WTC11 (cell line): ENCODE data around the gene SOWAHA. TPM values are rescaled to one million over a fixed set of nuclear protein-coding genes. Genes with fewer than 3 reads are reported as not detected.
A peak's percentile ranks its signal among the peaks of the same experiment; 100 is the strongest.

Experiments
- ATAC-seq: fragments of 200-7000 bp; cut with Tn5 transposase; 2 replicates; pipeline ENCODE4 v1.10.0; 2021; ENCODE audit warnings: mild to moderate bottlenecking, moderate library complexity
- CTCF ChIA-PET: fragments of 300-600 bp; sonication (Branson Sonifier 250); formaldehyde crosslinking; loops from one replicate; lab custom pipeline; 2021; ENCODE audit warnings: antibody characterized with exemption; lab: Charles Lee
- POLR2A ChIA-PET: fragments of 350-600 bp; sonication (Branson Sonifier 250); formaldehyde crosslinking; loops from one replicate; lab custom pipeline; 2021; ENCODE audit warnings: antibody characterized with exemption; lab: Charles Lee
- DNase-seq: peaks from one replicate; pipeline ENCODE4 v3.0.0; 2021; ENCODE audit warnings: low spot score
- H3K27ac Mint-ChIP-seq: 2 replicates; pipeline ENCODE4 v1.8.0; 2021; ENCODE audit warnings: mixed read lengths
- H3K27me3 Mint-ChIP-seq: 2 replicates; pipeline ENCODE4 v1.8.0; 2021; ENCODE audit warnings: low read depth, mild to moderate bottlenecking, moderate library complexity, mixed read lengths
- H3K36me3 Mint-ChIP-seq: 2 replicates; pipeline ENCODE4 v1.8.0; 2021; ENCODE audit warnings: mixed read lengths
- H3K4me1 Mint-ChIP-seq: 2 replicates; pipeline ENCODE4 v1.8.0; 2022; ENCODE audit warnings: mixed read lengths
- H3K4me3 Mint-ChIP-seq: 2 replicates; pipeline ENCODE4 v1.8.0; 2021; ENCODE audit warnings: mild to moderate bottlenecking, moderate library complexity, mixed read lengths
- H3K9me3 Mint-ChIP-seq: 2 replicates; pipeline ENCODE4 v1.8.0; 2021; ENCODE audit warnings: mixed read lengths
- AFF4 ChIP-seq: sonication (generic); formaldehyde crosslinking; IDR thresholded peaks from 2 replicates; pipeline ENCODE4 v1.8.1; 2023; ENCODE audit warnings: mild to moderate bottlenecking, missing genetic modification reagents, borderline replicate concordance
- E2F4 ChIP-seq: sonication (generic); formaldehyde crosslinking; IDR thresholded peaks from 2 replicates; pipeline ENCODE4 v1.8.1; 2022; ENCODE audit warnings: low read depth, mild to moderate bottlenecking, moderate library complexity, missing genetic modification reagents, borderline replicate concordance
- FOXK1 ChIP-seq: sonication (generic); formaldehyde crosslinking; IDR thresholded peaks from 2 replicates; pipeline ENCODE4 v1.8.0; 2022; ENCODE audit warnings: mild to moderate bottlenecking, moderate library complexity, missing genetic modification reagents
- FOXP4 ChIP-seq: sonication (generic); formaldehyde crosslinking; IDR thresholded peaks from 2 replicates; pipeline ENCODE4 v1.8.0; 2022; ENCODE audit warnings: mild to moderate bottlenecking, missing genetic modification reagents
- GTF2I ChIP-seq: fragments of 250-450 bp; sonication (Bioruptor Pico); conservative IDR thresholded peaks from 2 replicates; pipeline ENCODE4 v1.4.0; 2021; ENCODE audit warnings: mild to moderate bottlenecking
- IRF2 ChIP-seq: sonication (generic); formaldehyde crosslinking; IDR thresholded peaks from 2 replicates; pipeline ENCODE4 v1.8.0; 2022; ENCODE audit warnings: low read depth, missing genetic modification reagents, borderline replicate concordance
- JAZF1 ChIP-seq: fragments of 250-450 bp; sonication (Bioruptor Pico); IDR thresholded peaks from 2 replicates; pipeline ENCODE4 v1.9.0; 2021; ENCODE audit warnings: moderate library complexity, mild to moderate bottlenecking, inconsistent platforms
- JUN ChIP-seq: sonication (generic); formaldehyde crosslinking; IDR thresholded peaks from 2 replicates; pipeline ENCODE4 v1.8.0; 2023; ENCODE audit warnings: mild to moderate bottlenecking, missing genetic modification reagents
- NR2C2 ChIP-seq: sonication (generic); formaldehyde crosslinking; IDR thresholded peaks from 2 replicates; pipeline ENCODE4 v1.8.0; 2022; ENCODE audit warnings: mild to moderate bottlenecking, missing genetic modification reagents
- RELA ChIP-seq: sonication (generic); formaldehyde crosslinking; IDR thresholded peaks from 2 replicates; pipeline ENCODE4 v1.8.1; 2022; ENCODE audit warnings: missing genetic modification reagents, mild to moderate bottlenecking, borderline replicate concordance
- SP1 ChIP-seq: sonication (generic); formaldehyde crosslinking; conservative IDR thresholded peaks from 2 replicates; pipeline ENCODE4 v1.8.1; 2022; ENCODE audit warnings: missing genetic modification reagents
- STAT6 ChIP-seq: sonication (generic); formaldehyde crosslinking; conservative IDR thresholded peaks from 2 replicates; pipeline ENCODE4 v1.8.1; 2023; ENCODE audit warnings: mild to moderate bottlenecking, low read depth, missing genetic modification reagents, moderate library complexity
- TCF7 ChIP-seq: sonication (generic); formaldehyde crosslinking; IDR thresholded peaks from 2 replicates; pipeline ENCODE4 v1.8.0; 2022; ENCODE audit warnings: mild to moderate bottlenecking, low read depth, missing genetic modification reagents, moderate library complexity
- TEAD4 ChIP-seq: sonication (generic); formaldehyde crosslinking; IDR thresholded peaks from 2 replicates; pipeline ENCODE4 v1.8.0; 2022; ENCODE audit warnings: mild to moderate bottlenecking, missing genetic modification reagents
- ZBTB21 ChIP-seq: sonication (generic); formaldehyde crosslinking; IDR thresholded peaks from 2 replicates; pipeline ENCODE4 v1.8.1; 2023; ENCODE audit warnings: mild to moderate bottlenecking, missing genetic modification reagents, borderline replicate concordance
- ZNF263 ChIP-seq: sonication (generic); formaldehyde crosslinking; IDR thresholded peaks from 2 replicates; pipeline ENCODE4 v1.8.1; 2022; ENCODE audit warnings: low read depth, mild to moderate bottlenecking, moderate library complexity, missing genetic modification reagents
- ZNF396 ChIP-seq: fragments of 250-450 bp; sonication (Bioruptor Pico); IDR thresholded peaks from 2 replicates; pipeline ENCODE4 v1.8.0; 2021; ENCODE audit warnings: mild to moderate bottlenecking, moderate library complexity, borderline replicate concordance
- total RNA-seq: library from RNA; stranded (reverse); gene quantifications from 3 replicates; pipeline ENCODE4 v1.2.3, GENCODE V29; 2021
- TF ChIP-seq, protein P1 (sequence below): sonication (generic); formaldehyde crosslinking; IDR thresholded peaks from 2 replicates; pipeline ENCODE4 v1.8.0; 2023; ENCODE audit warnings: missing genetic modification reagents, mild to moderate bottlenecking, borderline replicate concordance
- TF ChIP-seq, protein P2 (sequence below): fragments of 200-600 bp; IDR thresholded peaks from 2 replicates; pipeline ENCODE4 v1.8.0; 2022; ENCODE audit warnings: antibody characterized with exemption

SOWAHA gene
- total RNA-seq, 1 experiment from 2014 or later, result 0.11 TPM

GRCh38 chr5:132814503-132815294, 1.6 kb downstream of the SOWAHA start:
- CTCF ChIA-PET, result interaction anchor here (0.8 to 3.1 kb wide), 13 partner anchors 8 to 288 kb away, joined by 3 to 26 read pairs (median 7); partner anchors contain the start of genes CCNI2, GDF9, KIF3A and SEPTIN8
- H3K27ac Mint-ChIP-seq, result no peak overlapping the region
- peak; percentile 58 for ATAC-seq
- peak; percentile 65 for DNase-seq
- peak overlapping the region; percentile 45 for H3K4me3 Mint-ChIP-seq
- peaks cover 82% of the 10 kb centered on the region for H3K27me3 Mint-ChIP-seq
- peaks cover 13% of the 10 kb centered on the region for H3K4me1 Mint-ChIP-seq
- POLR2A ChIA-PET, result interaction anchor here (1.5 to 1.9 kb wide), 2 partner anchors 8 to 318 kb away, joined by 5 to 7 read pairs; no protein-coding TSS in a partner anchor
- no peaks in the 10 kb centered on the region for H3K9me3 Mint-ChIP-seq
- no peaks in the 10 kb centered on the region for H3K36me3 Mint-ChIP-seq
- TF ChIP-seq GTF2I (no peak), FOXP4 (CRISPR knock-in tag) (peak; percentile 94; the same call in 1 of the 2 replicates), AFF4 (CRISPR knock-in tag) (0 out of 2 replicates have a peak, but pooled peaks have one; percentile 61), RELA (CRISPR knock-in tag) (peak; percentile 93; the same call in 1 of the 2 replicates), JAZF1 (CRISPR knock-in tag) (no peak), ZBTB21 (CRISPR knock-in tag) (peak; percentile 86), TEAD4 (CRISPR knock-in tag) (no peak), SP1 (CRISPR knock-in tag) (no peak), FOXK1 (peak; percentile 70; the same call in 1 of the 2 replicates), E2F4 (CRISPR knock-in tag) (no peak), TCF7 (CRISPR knock-in tag) (no peak), JUN (peak; percentile 77; the same call in 1 of the 2 replicates), ZNF396 (no peak), NR2C2 (CRISPR knock-in tag) (0 out of 2 replicates have a peak, but pooled peaks have one; percentile 34), IRF2 (CRISPR knock-in tag) (no peak), ZNF263 (CRISPR knock-in tag) (no peak; the same call in 1 of the 2 replicates), STAT6 (CRISPR knock-in tag) (no peak)
- TF ChIP-seq, protein P1, sequence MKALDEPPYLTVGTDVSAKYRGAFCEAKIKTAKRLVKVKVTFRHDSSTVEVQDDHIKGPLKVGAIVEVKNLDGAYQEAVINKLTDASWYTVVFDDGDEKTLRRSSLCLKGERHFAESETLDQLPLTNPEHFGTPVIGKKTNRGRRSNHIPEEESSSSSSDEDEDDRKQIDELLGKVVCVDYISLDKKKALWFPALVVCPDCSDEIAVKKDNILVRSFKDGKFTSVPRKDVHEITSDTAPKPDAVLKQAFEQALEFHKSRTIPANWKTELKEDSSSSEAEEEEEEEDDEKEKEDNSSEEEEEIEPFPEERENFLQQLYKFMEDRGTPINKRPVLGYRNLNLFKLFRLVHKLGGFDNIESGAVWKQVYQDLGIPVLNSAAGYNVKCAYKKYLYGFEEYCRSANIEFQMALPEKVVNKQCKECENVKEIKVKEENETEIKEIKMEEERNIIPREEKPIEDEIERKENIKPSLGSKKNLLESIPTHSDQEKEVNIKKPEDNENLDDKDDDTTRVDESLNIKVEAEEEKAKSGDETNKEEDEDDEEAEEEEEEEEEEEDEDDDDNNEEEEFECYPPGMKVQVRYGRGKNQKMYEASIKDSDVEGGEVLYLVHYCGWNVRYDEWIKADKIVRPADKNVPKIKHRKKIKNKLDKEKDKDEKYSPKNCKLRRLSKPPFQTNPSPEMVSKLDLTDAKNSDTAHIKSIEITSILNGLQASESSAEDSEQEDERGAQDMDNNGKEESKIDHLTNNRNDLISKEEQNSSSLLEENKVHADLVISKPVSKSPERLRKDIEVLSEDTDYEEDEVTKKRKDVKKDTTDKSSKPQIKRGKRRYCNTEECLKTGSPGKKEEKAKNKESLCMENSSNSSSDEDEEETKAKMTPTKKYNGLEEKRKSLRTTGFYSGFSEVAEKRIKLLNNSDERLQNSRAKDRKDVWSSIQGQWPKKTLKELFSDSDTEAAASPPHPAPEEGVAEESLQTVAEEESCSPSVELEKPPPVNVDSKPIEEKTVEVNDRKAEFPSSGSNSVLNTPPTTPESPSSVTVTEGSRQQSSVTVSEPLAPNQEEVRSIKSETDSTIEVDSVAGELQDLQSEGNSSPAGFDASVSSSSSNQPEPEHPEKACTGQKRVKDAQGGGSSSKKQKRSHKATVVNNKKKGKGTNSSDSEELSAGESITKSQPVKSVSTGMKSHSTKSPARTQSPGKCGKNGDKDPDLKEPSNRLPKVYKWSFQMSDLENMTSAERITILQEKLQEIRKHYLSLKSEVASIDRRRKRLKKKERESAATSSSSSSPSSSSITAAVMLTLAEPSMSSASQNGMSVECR, result peak; percentile 89; the same call in 1 of the 2 replicates
- TF ChIP-seq, protein P2, sequence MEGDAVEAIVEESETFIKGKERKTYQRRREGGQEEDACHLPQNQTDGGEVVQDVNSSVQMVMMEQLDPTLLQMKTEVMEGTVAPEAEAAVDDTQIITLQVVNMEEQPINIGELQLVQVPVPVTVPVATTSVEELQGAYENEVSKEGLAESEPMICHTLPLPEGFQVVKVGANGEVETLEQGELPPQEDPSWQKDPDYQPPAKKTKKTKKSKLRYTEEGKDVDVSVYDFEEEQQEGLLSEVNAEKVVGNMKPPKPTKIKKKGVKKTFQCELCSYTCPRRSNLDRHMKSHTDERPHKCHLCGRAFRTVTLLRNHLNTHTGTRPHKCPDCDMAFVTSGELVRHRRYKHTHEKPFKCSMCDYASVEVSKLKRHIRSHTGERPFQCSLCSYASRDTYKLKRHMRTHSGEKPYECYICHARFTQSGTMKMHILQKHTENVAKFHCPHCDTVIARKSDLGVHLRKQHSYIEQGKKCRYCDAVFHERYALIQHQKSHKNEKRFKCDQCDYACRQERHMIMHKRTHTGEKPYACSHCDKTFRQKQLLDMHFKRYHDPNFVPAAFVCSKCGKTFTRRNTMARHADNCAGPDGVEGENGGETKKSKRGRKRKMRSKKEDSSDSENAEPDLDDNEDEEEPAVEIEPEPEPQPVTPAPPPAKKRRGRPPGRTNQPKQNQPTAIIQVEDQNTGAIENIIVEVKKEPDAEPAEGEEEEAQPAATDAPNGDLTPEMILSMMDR, result no peak
